SK-N-SH treated with all-trans-retinoic acid at 6 μM for 48 hours (cell line): ENCODE results near the gene NRXN3.

ENCODE experiments used
- ATAC-seq: fragments of 200-7000 bp; cut with Tn5 transposase; 3 replicates; pipeline ENCODE4 v1.9.1; 2020; ENCODE audit warnings: mild to moderate bottlenecking, moderate library complexity
- ARNTL ChIP-seq: fragments of 450-650 bp; formaldehyde crosslinking; IDR thresholded peaks from 2 replicates; pipeline ENCODE4 v1.5.0; 2020; ENCODE audit warnings: low read depth, mild to moderate bottlenecking, moderate library complexity, borderline replicate concordance
- BACH2 ChIP-seq: fragments of 250-450 bp; sonication (Bioruptor Pico); IDR thresholded peaks from 2 replicates; pipeline ENCODE4 v1.9.0; 2021; ENCODE audit warnings: mild to moderate bottlenecking, borderline replicate concordance
- CREB5 ChIP-seq: fragments of 250-450 bp; sonication (Bioruptor Pico); IDR thresholded peaks from 2 replicates; pipeline ENCODE4 v1.5.1; 2020; ENCODE audit warnings: low read depth, mild to moderate bottlenecking, moderate library complexity
- CSRNP3 ChIP-seq: fragments of 250-450 bp; sonication (Bioruptor Pico); IDR thresholded peaks from 2 replicates; pipeline ENCODE4 v1.5.1; 2021; ENCODE audit warnings: mild to moderate bottlenecking, moderate library complexity
- ESRRG ChIP-seq: fragments of 250-450 bp; sonication (Bioruptor Pico); IDR thresholded peaks from 2 replicates; pipeline ENCODE4 v1.6.1; 2021; ENCODE audit warnings: mild to moderate bottlenecking
- GLIS3 ChIP-seq: fragments of 250-450 bp; sonication (Bioruptor Pico); IDR thresholded peaks from 2 replicates; pipeline ENCODE4 v1.5.0; 2020; ENCODE audit warnings: mild to moderate bottlenecking, moderate library complexity
- ISL1 ChIP-seq: fragments of 250-450 bp; sonication (Bioruptor Pico); IDR thresholded peaks from 2 replicates; pipeline ENCODE4 v2.1.2; 2022; ENCODE audit warnings: mild to moderate bottlenecking, moderate library complexity
- OSR1 ChIP-seq: fragments of 250-450 bp; sonication (Bioruptor Pico); IDR thresholded peaks from 2 replicates; pipeline ENCODE4 v1.8.0; 2022; ENCODE audit warnings: moderate library complexity, mild to moderate bottlenecking, inconsistent platforms
- PATZ1 ChIP-seq: fragments of 250-450 bp; sonication (Bioruptor Pico); IDR thresholded peaks from 2 replicates; pipeline ENCODE4 v1.8.0; 2020; ENCODE audit warnings: mild to moderate bottlenecking, moderate library complexity, borderline replicate concordance
- PPARA ChIP-seq: fragments of 250-450 bp; sonication (Bioruptor Pico); IDR thresholded peaks from 2 replicates; pipeline ENCODE4 v1.5.0; 2020; ENCODE audit warnings: mild to moderate bottlenecking, borderline replicate concordance
- SNAI2 ChIP-seq: fragments of 250-450 bp; sonication (Bioruptor Pico); IDR thresholded peaks from 2 replicates; pipeline ENCODE4 v1.5.0; 2020; ENCODE audit warnings: mild to moderate bottlenecking, moderate library complexity
- TCF4 ChIP-seq: fragments of 250-450 bp; sonication (Bioruptor Pico); IDR thresholded peaks from 2 replicates; pipeline ENCODE4 v1.8.0; 2021; ENCODE audit warnings: mild to moderate bottlenecking, moderate library complexity, borderline replicate concordance
- TOX ChIP-seq: fragments of 250-450 bp; sonication (Bioruptor Pico); IDR thresholded peaks from 2 replicates; pipeline ENCODE4 v1.8.0; 2021; ENCODE audit warnings: mild to moderate bottlenecking, moderate library complexity, borderline replicate concordance
- ZFP3 ChIP-seq: fragments of 250-450 bp; sonication (Bioruptor Pico); IDR thresholded peaks from 2 replicates; pipeline ENCODE4 v1.5.0; 2020; ENCODE audit warnings: mild to moderate bottlenecking, moderate library complexity
- ZFP30 ChIP-seq: fragments of 450-650 bp; formaldehyde crosslinking; IDR thresholded peaks from 2 replicates; pipeline ENCODE4 v1.5.0; 2022; ENCODE audit warnings: mild to moderate bottlenecking, moderate library complexity
- ZNF565 ChIP-seq: fragments of 450-650 bp; formaldehyde crosslinking; conservative IDR thresholded peaks from 2 replicates; pipeline ENCODE4 v1.5.0; 2020; ENCODE audit warnings: low read depth, mild to moderate bottlenecking, moderate library complexity
- ZNF70 ChIP-seq: fragments of 450-650 bp; formaldehyde crosslinking; IDR thresholded peaks from 2 replicates; pipeline ENCODE4 v1.5.0; 2020; ENCODE audit warnings: mild to moderate bottlenecking, moderate library complexity
- ZNF8 ChIP-seq: fragments of 450-650 bp; formaldehyde crosslinking; IDR thresholded peaks from 2 replicates; pipeline ENCODE4 v1.5.0; 2020; ENCODE audit warnings: mild to moderate bottlenecking, moderate library complexity
- TF ChIP-seq, protein P1 (sequence below): fragments of 250-450 bp; sonication (Bioruptor Pico); IDR thresholded peaks from 2 replicates; pipeline ENCODE4 v1.5.0; 2020; ENCODE audit warnings: mild to moderate bottlenecking, moderate library complexity

The NRXN3 gene

GRCh38 chr14:79451601-79452000, 1281.4 kb downstream of the NRXN3 start:
- TF ChIP-seq PATZ1 (CRISPR knock-in tag), result no peak
- no peak for TF ChIP-seq ESRRG (CRISPR knock-in tag)
- no peak for TF ChIP-seq PPARA (CRISPR knock-in tag)
- TF ChIP-seq, protein P1, sequence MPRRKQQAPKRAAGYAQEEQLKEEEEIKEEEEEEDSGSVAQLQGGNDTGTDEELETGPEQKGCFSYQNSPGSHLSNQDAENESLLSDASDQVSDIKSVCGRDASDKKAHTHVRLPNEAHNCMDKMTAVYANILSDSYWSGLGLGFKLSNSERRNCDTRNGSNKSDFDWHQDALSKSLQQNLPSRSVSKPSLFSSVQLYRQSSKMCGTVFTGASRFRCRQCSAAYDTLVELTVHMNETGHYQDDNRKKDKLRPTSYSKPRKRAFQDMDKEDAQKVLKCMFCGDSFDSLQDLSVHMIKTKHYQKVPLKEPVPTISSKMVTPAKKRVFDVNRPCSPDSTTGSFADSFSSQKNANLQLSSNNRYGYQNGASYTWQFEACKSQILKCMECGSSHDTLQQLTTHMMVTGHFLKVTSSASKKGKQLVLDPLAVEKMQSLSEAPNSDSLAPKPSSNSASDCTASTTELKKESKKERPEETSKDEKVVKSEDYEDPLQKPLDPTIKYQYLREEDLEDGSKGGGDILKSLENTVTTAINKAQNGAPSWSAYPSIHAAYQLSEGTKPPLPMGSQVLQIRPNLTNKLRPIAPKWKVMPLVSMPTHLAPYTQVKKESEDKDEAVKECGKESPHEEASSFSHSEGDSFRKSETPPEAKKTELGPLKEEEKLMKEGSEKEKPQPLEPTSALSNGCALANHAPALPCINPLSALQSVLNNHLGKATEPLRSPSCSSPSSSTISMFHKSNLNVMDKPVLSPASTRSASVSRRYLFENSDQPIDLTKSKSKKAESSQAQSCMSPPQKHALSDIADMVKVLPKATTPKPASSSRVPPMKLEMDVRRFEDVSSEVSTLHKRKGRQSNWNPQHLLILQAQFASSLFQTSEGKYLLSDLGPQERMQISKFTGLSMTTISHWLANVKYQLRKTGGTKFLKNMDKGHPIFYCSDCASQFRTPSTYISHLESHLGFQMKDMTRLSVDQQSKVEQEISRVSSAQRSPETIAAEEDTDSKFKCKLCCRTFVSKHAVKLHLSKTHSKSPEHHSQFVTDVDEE (CRISPR knock-in tag), result no peak
- TF ChIP-seq ZFP30 (CRISPR knock-in tag), result no peak
- TF ChIP-seq TOX (CRISPR knock-in tag), result no peak
- TF ChIP-seq OSR1 (CRISPR knock-in tag), result no peak
- TF ChIP-seq TCF4 (CRISPR knock-in tag), result no peak
- ATAC-seq, result no peak

DNA sequence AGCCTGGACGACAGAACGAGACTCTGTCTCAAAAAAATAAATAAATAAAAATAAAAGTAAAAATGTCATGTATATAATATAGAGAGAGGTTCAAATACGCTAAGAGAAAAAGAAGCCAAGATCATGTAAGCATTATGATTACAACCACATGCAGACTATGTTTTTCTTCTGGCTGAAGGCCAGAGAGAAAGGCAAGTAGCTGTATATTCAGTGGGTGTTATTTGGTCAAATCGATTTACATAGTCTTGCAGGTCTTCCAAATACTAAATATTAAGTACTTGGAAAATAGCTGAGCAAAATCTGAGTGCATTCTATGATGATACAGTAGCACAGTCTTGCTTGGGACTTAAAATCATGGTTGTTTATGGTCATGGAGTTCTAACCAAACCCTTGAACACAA, 1283.1 kb downstream of the NRXN3 start:
- ATAC-seq, result peak; percentile 22; the same call in 1 of the 3 replicates

DNA sequence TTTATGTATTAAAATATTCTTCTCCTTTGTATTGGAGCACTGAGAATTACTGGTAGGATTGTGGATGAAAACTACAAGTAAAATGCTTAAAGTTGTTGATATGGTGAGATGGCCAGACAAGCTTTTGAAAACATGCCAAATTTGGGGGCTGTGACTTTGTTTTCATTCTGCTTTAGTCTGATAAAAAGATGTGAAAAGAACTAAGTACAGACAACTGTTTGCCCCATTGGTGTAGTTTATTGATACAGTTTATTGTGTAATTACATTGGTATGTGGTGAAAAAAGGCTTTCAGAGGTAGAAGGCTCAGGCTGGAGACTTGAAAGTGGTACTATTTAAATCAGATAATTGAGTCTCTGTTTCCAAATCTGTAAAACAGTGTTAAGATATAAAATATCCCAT, 1294.3 kb downstream of the NRXN3 start:
- no peak for TF ChIP-seq SNAI2
- TF ChIP-seq ZFP30 (CRISPR knock-in tag), result no peak
- no peak for TF ChIP-seq TCF4 (CRISPR knock-in tag)
- TF ChIP-seq ZNF8 (CRISPR knock-in tag), result no peak

More for the DNA sequence above, 1283.1 kb downstream of the NRXN3 start:
- no peak for TF ChIP-seq ZNF565 (CRISPR knock-in tag)
- TF ChIP-seq ISL1 (CRISPR knock-in tag), result no peak
- TF ChIP-seq GLIS3, result no peak
- TF ChIP-seq ARNTL, result no peak
- no peak for TF ChIP-seq BACH2
- no peak for TF ChIP-seq ZNF70 (CRISPR knock-in tag)
- no peak for TF ChIP-seq TOX (CRISPR knock-in tag)
- no peak for TF ChIP-seq SNAI2
- no peak for TF ChIP-seq PPARA (CRISPR knock-in tag)
- no peak for TF ChIP-seq TCF4 (CRISPR knock-in tag)
- TF ChIP-seq CREB5 (CRISPR knock-in tag), result no peak
- no peak for TF ChIP-seq PATZ1 (CRISPR knock-in tag)
- TF ChIP-seq ZNF8 (CRISPR knock-in tag), result no peak
- no peak for TF ChIP-seq ZFP3 (CRISPR knock-in tag)
- no peak for TF ChIP-seq ESRRG (CRISPR knock-in tag)
- TF ChIP-seq CSRNP3 (CRISPR knock-in tag), result no peak

DNA sequence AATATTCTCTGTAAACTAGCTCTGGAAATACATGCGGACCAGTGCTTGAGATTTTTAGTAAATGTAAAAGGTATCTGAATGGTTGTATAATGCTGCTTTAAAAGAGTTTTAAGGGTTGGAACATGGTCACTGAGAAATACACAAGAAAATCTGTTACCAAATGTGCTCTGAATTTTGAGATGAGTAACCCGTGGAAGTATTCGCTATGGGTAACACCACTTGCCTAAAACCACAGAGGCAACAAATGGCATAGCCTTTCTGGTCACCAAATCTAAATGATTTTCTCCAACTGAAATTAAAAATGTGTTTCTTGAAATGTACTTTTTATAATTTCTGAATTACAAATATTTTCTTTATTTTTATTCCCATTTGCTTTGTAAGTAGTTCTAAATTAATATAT, 1295.5 kb downstream of the NRXN3 start:
- no peak for ATAC-seq
- TF ChIP-seq GLIS3, result no peak
- no peak for TF ChIP-seq OSR1 (CRISPR knock-in tag)
- no peak for TF ChIP-seq ZNF8 (CRISPR knock-in tag)
- TF ChIP-seq ZFP3 (CRISPR knock-in tag), result no peak

More for the DNA sequence above, 1294.3 kb downstream of the NRXN3 start:
- no peak for ATAC-seq
